GM12801 (cell line): Measurements from ENCODE around the gene DIP2C.

Source experiments
- TF ChIP-seq, protein P1 (sequence below): IDR thresholded peaks from one replicate; pipeline ENCODE4 v1.5.1; 2011; ENCODE audit warnings: control low read depth; ENCODE audit not compliant: insufficient read length; ENCODE audit errors: extremely low read depth

Gene DIP2C

GRCh38 chr10:326350-326749 lies 363.1 kb downstream of the DIP2C start:
- TF ChIP-seq, protein P1, sequence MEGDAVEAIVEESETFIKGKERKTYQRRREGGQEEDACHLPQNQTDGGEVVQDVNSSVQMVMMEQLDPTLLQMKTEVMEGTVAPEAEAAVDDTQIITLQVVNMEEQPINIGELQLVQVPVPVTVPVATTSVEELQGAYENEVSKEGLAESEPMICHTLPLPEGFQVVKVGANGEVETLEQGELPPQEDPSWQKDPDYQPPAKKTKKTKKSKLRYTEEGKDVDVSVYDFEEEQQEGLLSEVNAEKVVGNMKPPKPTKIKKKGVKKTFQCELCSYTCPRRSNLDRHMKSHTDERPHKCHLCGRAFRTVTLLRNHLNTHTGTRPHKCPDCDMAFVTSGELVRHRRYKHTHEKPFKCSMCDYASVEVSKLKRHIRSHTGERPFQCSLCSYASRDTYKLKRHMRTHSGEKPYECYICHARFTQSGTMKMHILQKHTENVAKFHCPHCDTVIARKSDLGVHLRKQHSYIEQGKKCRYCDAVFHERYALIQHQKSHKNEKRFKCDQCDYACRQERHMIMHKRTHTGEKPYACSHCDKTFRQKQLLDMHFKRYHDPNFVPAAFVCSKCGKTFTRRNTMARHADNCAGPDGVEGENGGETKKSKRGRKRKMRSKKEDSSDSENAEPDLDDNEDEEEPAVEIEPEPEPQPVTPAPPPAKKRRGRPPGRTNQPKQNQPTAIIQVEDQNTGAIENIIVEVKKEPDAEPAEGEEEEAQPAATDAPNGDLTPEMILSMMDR = no peak

DNA sequence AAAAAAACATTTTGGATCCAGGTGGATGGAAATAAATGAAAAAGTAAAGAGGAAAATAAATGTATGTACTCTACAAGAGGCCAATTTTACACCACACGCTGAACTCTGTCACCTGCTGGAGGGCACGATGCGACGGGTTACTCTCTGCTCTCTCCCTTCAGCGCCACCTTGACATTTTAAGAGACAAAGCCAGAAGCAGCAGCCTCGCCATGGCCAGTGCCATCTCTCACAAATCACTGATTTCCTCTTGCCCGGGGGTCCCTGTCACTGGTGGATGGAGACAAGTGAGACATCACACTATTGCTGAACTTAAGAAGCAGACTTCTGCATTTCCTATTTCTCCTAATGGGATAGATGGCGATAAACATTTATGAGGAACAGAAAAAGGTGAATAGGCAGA lies 364.2 kb downstream of the DIP2C start:
- TF ChIP-seq, protein P1 = no peak

- TF ChIP-seq, protein P1 = no peak
Measured at GRCh38 chr10:324593-324992, 364.9 kb downstream of the DIP2C start.

DNA sequence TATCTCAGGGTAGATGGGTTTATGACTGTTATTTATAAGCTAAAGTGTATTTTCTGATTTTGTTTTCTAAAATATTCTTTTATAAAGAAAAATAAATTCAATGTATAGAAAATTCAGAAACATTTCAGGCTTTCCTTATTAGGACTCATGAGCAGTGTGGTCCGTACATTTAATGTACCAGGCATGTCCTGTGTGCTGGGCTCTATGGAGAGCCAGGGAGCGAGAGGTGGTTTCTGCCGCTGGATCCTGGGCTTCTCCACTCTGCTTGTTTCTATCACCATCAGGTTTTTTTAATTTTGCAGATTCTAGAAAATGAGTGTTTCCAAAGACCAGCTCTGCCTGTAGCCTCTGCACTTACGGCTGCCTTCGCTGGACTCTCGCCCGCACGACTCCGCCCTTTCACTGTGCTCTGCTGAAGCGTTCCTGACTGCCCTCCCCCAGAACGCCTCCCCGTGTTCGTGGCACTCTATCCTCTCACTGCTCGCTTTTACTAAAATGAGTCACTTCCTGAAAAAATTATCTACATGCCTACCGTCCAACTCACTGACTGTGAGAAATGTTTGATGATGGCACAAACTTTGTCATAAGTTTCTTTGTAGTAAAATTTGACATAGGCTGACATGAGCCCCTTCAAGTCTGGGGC lies 365.7 kb downstream of the DIP2C start:
- TF ChIP-seq, protein P1 = no peak

DNA sequence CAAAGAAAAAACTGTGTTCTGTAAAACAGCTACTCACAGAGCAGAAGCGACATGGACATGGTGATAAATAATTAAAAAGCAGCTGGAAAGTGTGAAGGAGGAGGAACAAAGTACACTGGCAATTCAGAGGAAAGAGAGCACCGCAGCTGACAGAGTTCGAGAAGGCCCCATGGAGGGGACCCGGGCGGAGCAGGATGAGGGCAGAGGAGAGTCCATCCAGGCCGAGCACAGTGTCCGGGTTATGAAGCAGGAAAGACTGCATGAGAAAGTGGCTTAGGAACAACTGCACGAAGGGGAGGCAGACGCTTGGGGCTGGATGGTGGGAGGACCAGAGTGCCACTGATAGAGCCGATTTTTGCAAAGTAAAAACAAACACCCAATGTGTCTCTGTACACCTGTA lies 368.7 kb downstream of the DIP2C start:
- TF ChIP-seq, protein P1 = no peak

DNA sequence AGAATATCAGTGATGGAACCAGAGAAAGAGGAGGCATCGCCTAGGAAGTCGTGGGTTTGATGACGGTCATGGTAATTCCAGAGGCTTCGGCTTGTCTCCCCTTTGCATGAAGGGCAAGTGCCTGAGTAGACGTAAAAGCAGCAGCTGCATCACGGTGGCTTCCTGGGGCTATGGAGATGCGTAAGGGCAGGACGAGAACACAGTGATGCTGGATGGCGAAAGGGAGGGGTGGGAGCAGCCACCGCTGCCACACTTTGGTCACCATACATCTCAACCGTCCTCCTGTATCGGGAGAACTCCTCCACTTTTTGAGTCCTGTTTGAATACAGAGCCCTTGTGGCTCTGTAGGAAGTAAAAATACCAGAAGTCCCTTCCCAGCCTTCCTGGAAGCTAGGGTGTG lies 371.5 kb downstream of the DIP2C start:
- TF ChIP-seq, protein P1 = no peak

- TF ChIP-seq, protein P1 = no peak
Measured at GRCh38 chr10:317271-317769, 372.1 kb downstream of the DIP2C start.
